SKM-1 (cell line): ENCODE measurements around the gene DLGAP5.

Experiments used
- DNase-seq: peaks from one replicate; lab custom pipeline; 2025; ENCODE audit not compliant: unreplicated experiment; lab: John Stamatoyannopoulos, UW

The DLGAP5 gene, protein sequence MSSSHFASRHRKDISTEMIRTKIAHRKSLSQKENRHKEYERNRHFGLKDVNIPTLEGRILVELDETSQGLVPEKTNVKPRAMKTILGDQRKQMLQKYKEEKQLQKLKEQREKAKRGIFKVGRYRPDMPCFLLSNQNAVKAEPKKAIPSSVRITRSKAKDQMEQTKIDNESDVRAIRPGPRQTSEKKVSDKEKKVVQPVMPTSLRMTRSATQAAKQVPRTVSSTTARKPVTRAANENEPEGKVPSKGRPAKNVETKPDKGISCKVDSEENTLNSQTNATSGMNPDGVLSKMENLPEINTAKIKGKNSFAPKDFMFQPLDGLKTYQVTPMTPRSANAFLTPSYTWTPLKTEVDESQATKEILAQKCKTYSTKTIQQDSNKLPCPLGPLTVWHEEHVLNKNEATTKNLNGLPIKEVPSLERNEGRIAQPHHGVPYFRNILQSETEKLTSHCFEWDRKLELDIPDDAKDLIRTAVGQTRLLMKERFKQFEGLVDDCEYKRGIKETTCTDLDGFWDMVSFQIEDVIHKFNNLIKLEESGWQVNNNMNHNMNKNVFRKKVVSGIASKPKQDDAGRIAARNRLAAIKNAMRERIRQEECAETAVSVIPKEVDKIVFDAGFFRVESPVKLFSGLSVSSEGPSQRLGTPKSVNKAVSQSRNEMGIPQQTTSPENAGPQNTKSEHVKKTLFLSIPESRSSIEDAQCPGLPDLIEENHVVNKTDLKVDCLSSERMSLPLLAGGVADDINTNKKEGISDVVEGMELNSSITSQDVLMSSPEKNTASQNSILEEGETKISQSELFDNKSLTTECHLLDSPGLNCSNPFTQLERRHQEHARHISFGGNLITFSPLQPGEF

GRCh38 chr14:55191203-55192053 lies at the start of gene DLGAP5:
Gene DLGAP5, minus strand, starts transcription at chr14:55191585. Its CDS starts 2,406 bp downstream, at chr14:55189179.
- DNase-seq: peak; percentile 79

DNA sequence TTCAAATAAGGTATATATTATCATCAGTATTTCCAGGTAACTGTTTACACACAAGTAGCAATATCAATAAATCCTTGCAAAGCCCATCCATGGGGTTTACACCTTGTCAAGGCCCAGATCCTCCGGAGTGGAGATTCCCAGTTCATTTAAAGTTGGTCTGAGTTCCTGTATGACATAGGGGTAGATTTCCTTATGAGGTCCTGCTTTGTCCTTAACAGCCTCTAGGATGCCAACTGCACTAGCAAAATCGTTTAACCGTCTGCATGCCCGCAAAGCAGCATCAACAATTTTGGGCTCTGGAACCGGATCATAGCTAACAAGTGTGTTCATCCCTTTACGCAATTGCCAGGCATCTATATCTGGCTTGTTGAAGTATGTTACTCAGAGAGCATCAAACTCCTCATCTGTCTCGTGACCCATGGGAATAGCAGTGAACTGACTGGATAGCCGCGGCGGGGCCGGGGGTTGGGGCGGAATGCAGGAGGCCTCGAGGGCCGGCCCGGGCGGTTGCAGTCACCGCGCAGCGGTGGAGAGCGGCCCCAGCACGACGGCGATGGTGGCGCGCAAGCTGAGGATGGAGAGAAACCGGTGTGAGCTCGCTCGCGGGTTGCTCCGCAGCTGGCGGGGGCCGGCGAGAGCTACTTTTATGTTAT lies 49.3 kb upstream of the DLGAP5 start:
- no peak for DNase-seq

GRCh38 chr14:55239320-55239719 lies 47.9 kb upstream of the DLGAP5 start:
- no peak for DNase-seq

GRCh38 chr14:55238019-55238680 lies 46.8 kb upstream of the DLGAP5 start:
- DNase-seq: peak; percentile 5

GRCh38 chr14:55233591-55233990 lies 42.2 kb upstream of the DLGAP5 start:
- DNase-seq: no peak

- DNase-seq: no peak
Observed at GRCh38 chr14:55228261-55228660, 36.9 kb upstream of the DLGAP5 start.

DNA sequence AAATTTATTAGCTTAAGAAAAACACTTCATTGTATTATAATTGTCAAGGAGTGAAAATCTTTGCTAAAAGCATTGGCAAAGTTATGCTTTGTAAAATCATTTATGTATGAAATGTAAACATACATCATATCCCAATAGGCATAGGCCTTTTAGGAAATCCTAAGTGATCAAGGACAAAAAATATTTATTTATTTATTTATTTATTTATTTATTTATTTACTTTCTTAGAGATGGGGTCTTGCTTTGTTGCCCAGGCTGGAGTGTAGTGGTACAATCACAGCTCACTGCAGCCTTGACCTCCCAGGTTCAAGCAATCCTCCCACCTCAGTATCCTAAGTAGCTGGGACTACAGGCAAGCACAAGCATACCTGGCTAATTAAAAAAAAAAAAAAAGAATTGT lies 32.0 kb upstream of the DLGAP5 start:
- DNase-seq: no peak

DNA sequence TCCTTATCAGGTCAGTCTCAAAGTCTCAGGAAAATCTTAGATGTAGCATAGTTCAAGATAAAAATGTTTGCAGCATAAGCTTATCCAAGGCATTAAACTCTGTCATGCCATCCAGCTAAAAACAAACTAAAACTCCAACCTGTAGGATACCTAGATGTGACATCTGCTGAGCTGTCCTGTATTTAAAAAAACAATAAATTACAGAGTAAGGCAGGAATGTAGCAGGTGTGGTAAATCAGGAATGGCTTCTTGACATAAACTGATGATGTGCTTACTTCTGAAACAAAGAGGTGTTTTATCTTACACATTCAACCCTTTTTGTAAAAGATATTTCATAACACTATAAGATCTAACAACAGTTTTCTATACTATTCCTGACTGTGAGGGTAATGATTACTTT lies 30.6 kb upstream of the DLGAP5 start:
- no peak for DNase-seq

- no peak for DNase-seq
Observed at GRCh38 chr14:55221186-55221585, 29.8 kb upstream of the DLGAP5 start.

- DNase-seq: no peak
Observed at GRCh38 chr14:55220230-55220629, 28.8 kb upstream of the DLGAP5 start.

- DNase-seq: no peak
Observed at GRCh38 chr14:55212634-55213033, 21.2 kb upstream of the DLGAP5 start.

- no peak for DNase-seq
Observed at GRCh38 chr14:55207832-55208231, 16.4 kb upstream of the DLGAP5 start.

- DNase-seq: no peak
Observed at GRCh38 chr14:55206175-55206693, 14.8 kb upstream of the DLGAP5 start.

DNA sequence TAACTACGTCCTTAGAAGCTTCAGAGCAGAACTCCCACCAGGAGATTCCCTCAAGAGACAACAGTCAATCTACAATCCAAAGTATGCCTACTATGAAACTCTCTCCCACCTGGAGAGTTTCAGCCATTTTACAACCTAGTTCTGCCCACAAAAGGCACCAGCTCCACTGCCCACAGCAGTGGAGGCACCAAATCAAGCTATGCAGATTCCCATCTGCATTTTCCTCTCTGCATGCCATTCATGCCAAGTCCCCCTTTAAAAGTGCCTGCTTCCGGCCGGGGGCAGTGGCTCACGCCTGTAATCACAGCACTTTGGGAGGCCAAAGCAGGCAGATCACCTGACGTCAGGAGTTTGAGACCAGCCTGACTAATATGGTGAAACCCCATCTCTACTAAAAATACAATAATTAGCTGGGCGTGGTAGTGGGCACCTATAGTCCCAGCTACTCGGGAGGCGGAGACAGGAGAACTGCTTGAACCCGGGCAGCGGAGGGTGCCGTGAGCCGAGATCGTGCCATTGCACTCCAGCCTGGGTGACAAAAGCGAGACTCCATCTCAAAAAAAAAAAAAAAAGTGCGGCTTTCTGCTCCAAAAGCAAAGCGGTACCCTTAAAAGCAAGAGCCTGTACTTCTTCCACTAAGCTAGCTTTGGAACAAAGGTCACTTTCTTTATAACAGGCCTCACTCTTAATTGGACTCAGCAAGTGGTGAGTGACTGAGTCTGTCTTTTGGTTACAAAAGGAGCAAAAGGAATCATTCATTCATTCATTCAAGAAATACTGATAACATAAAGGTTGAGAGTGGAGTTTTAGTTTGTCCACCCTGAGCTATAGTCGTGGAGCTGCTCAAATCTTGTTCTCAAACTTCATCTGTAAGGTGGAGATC lies 10.1 kb upstream of the DLGAP5 start:
- DNase-seq: no peak

DNA sequence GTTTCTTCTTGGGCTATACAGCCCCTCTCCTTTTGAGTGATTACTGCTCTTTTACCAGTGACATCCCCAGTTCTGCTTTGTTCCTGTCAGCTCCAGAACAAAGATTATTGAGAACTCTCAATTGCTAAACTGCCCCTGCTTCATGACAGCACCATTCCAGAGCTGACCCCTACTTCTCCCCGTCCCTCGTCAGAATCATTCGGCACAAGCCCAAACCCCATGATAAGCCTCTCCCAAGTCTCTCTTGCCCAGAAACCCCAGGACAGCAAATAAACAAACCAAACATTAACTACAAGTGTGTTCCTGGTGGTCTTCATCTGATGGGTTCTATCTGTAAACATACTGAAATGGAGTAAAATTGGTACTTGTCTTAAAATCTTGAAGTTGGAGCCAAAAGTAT lies 9.3 kb upstream of the DLGAP5 start:
- DNase-seq: no peak

- DNase-seq: no peak
Observed at GRCh38 chr14:55198749-55199148, 7.4 kb upstream of the DLGAP5 start.

DNA sequence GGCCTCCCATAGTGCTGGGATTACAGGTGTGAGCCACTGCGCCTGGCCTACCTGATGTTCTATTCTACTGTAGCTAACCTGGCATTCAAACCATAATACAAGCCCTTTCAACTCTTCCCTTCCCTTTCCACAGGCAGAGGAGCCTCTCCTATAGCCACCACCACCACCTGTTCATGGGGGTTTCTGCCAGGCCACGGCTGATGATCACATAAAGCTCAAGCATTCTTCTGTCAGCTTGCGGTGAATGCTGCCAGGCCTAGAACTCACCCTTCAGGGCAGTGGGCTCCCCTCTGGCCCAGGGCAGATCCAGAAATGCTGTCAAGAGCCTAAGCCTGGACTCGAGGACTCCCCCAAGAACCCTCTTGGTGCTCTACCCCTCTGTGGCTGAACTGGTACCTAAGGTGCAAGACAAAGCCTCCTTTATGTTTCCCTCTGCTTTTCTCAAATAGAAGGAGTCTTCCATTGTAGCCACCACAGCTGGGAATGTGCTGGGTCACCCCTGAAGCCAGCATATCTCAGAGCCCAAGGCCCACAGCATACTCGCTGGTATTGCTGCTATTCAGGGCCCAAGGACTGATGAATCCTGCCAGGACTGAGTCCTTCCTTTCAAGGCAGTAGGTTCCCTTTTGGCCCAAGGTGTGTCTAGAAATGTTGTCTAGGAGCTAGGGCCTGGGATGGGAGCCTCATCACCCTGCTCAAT lies 3.4 kb upstream of the DLGAP5 start:
- DNase-seq: no peak

DNA sequence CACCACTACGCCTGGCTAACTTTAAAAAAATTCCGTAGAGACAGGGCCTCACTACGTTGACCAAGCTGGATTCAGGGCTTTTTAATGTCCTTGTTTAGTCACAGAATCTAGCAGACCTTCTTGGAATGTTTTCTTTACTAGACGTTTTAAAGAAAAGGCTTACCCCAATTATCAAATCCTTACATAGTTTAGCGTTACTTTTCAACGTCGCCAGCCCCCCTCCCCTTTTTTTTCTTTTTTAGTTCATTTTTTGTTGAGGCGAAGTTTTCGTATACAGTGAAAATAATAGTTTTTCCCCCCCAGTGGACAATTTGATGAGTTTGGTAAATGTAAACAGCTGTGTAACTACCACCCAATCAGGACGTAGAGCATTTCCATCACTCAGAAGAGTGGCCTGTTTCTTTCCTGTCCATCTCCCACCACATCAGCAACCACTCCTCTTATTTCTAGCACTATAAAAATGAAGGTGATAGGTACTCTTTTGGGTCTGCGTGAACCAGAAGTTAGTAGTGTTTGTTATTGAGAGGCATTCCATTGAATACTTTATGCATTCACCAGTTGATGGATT lies 753 bp upstream of the DLGAP5 start:
- no peak for DNase-seq
